ENCODE data around the gene CDH13. TPM values are rescaled to one million over a fixed set of nuclear protein-coding genes. Genes with fewer than 3 reads are reported as not detected.

Gene CDH13
- total and polyA plus RNA-seq, 2 of the 8 experiments (the other 6 are each of a cell fraction or from before 2014, with no cell fraction given) = 2.3 to 2.4 TPM

DNA sequence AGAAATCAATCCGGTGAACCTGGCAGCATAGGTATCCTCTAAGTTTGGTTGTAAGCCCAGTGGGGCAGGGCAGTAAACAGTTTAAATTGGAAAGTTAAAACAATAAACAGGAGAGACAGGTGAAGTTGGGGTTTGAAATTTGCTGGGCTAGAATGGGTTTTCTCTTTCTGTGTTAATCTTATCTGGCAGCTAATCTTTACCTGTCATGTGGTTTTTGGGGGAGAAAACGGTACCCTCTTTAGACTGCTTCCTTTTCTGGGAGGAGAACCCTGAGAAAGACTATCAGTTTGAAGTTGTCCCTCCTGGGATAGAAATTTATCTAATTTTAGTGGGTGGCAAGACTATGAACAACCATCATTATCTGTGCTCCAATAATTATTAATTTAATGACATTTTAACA is 24.0 kb downstream of the CDH13 start (continued):
- no peak for TF ChIP-seq SAP30 (IDR thresholded peaks at IDR 0.05; ENCODE audit: insufficient read depth, insufficient replicate concordance, low read length)
- TF ChIP-seq ZNF274 (IDR thresholded peaks at IDR 0.05; ENCODE audit: borderline replicate concordance, extremely low read depth, low read length) = no peak
